Measurements from ENCODE around the gene ENTHD1. TPM values are rescaled to one million over a fixed set of nuclear protein-coding genes. Genes with fewer than 3 reads are reported as not detected.

The ENTHD1 gene
- total and polyA plus RNA-seq, 10 of the 15 experiments (the other 5 are each of a cell fraction or from before 2014, with no cell fraction given) = 0.09 to 0.52 (median 0.21) TPM; not detected in 1

DNA sequence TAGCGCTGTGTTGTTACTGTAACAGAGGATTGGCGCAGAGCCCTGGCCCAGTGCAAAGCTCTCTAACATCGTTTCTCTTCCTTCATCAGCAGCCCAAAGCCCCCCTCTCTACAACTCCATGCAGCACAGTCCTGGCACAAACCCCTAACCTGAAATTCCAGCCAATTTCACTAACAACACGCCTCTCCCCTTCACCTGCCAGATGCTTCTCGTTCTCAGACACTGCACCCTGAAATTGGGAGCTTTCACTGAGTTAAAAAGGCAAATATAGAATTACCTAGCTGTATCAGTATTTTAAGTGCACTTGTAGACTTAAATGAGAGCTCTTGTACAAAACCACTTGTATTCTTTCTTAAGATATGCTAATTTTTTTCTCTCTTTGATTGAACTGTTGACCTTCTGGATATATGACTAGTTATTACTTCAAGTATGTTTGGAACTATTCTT lies 23.7 kb upstream of the ENTHD1 start:
- no TSS peak for BruUV-seq (replicated peaks)
- Histone ChIP-seq H4K20me1 (ENCODE audit: control insufficient read depth, insufficient read depth) (no peaks in the 10 kb centered on the region), H3K79me2 (ENCODE audit: control insufficient read depth, insufficient read depth, low read length) (peaks cover 89% of the 10 kb centered on the region), H3K27ac (ENCODE audit: control insufficient read depth, insufficient read depth) (no peak overlapping the region), H2AFZ (ENCODE audit: control insufficient read depth, low read depth, low read length) (no peak overlapping the region), H3K9me3 (replicated peaks; ENCODE audit: control insufficient read depth, insufficient read depth, low read length) (no peaks in the 10 kb centered on the region), H3K4me3 (no peak overlapping the region), H3K36me3 (ENCODE audit: control insufficient read depth in 2 of 2, insufficient read depth in 2 of 2, low read length in 1 of 2) (peaks cover 3 to 12% of the 10 kb centered on the region in 2 experiments), H3K4me2 (ENCODE audit: control insufficient read depth, insufficient read depth) (no peak overlapping the region), H3K9ac (ENCODE audit: control insufficient read depth, insufficient read depth, low read length) (no peak overlapping the region), H3K27me3 (replicated peaks in 1 of 2; ENCODE audit: control insufficient read depth in 2 of 2, insufficient read depth in 2 of 2, low read length in 1 of 2) (no peaks in the 10 kb centered on the region), H3K4me1 (ENCODE audit: control insufficient read depth, insufficient read depth, low read length) (peaks cover 10% of the 10 kb centered on the region)
- DNase-seq (ENCODE audit: low read depth, low spot score) (no peak), ATAC-seq (no peak), FAIRE-seq (no peak)
- ChIA-PET POLR2A (interaction anchor here (0.9 to 2.1 kb wide), 6 partner anchors 9 to 152 kb away, joined by 3 to 7 read pairs (median 4); no protein-coding TSS in a partner anchor), CTCF (interaction anchor here (0.8 to 1.4 kb wide), 4 partner anchors 9 to 26 kb away, joined by 3 to 4 read pairs (median 3); no protein-coding TSS in a partner anchor), RAD21 (ENCODE audit: unreplicated experiment) (interaction anchor here (0.8 to 2.3 kb wide), 5 partner anchors 9 to 108 kb away, joined by 3 to 7 read pairs (median 4); no protein-coding TSS in a partner anchor), SMC1A (ENCODE audit: uncharacterized antibody, unreplicated experiment) (interaction anchor here (1.0 to 4.5 kb wide), 7 partner anchors 8 to 264 kb away, joined by 3 to 34 read pairs (median 5); no protein-coding TSS in a partner anchor)
- WGBS (ENCODE audit: insufficient coverage, insufficient replicate concordance, low lambda C conversion rate, missing lambda C conversion rate) = 92% methylated on average over 5 of the region's 5 CpGs
- in situ Hi-C loops (cut with MboI) (no loop called here), intact Hi-C loops (cut with micrococcal nuclease; ENCODE audit: unreplicated experiment) (no loop called here)
- TF ChIP-seq RBBP5 (conservative IDR thresholded peaks at IDR 0.05) (no peak), CHD1 (IDR thresholded peaks at IDR 0.05; ENCODE audit: low read depth, low read length) (no peak), ZBTB11 (CRISPR knock-in tag; IDR thresholded peaks at IDR 0.05) (no peak), ZSCAN29 (IDR thresholded peaks at IDR 0.05) (no peak), E4F1 (IDR thresholded peaks at IDR 0.05; ENCODE audit: borderline replicate concordance, partially characterized antibody) (no peak), BACH1 (IDR thresholded peaks at IDR 0.05; ENCODE audit: borderline replicate concordance) (no peak), BCL11A (IDR thresholded peaks at IDR 0.05; ENCODE audit: low read depth, low read length) (no peak)
- TF ChIP-seq, protein P1, sequence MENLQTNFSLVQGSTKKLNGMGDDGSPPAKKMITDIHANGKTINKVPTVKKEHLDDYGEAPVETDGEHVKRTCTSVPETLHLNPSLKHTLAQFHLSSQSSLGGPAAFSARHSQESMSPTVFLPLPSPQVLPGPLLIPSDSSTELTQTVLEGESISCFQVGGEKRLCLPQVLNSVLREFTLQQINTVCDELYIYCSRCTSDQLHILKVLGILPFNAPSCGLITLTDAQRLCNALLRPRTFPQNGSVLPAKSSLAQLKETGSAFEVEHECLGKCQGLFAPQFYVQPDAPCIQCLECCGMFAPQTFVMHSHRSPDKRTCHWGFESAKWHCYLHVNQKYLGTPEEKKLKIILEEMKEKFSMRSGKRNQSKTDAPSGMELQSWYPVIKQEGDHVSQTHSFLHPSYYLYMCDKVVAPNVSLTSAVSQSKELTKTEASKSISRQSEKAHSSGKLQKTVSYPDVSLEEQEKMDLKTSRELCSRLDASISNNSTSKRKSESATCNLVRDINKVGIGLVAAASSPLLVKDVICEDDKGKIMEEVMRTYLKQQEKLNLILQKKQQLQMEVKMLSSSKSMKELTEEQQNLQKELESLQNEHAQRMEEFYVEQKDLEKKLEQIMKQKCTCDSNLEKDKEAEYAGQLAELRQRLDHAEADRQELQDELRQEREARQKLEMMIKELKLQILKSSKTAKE (IDR thresholded peaks at IDR 0.05; ENCODE audit: low read depth, poor library complexity, severe bottlenecking) = no peak
- TF ChIP-seq, protein P2, sequence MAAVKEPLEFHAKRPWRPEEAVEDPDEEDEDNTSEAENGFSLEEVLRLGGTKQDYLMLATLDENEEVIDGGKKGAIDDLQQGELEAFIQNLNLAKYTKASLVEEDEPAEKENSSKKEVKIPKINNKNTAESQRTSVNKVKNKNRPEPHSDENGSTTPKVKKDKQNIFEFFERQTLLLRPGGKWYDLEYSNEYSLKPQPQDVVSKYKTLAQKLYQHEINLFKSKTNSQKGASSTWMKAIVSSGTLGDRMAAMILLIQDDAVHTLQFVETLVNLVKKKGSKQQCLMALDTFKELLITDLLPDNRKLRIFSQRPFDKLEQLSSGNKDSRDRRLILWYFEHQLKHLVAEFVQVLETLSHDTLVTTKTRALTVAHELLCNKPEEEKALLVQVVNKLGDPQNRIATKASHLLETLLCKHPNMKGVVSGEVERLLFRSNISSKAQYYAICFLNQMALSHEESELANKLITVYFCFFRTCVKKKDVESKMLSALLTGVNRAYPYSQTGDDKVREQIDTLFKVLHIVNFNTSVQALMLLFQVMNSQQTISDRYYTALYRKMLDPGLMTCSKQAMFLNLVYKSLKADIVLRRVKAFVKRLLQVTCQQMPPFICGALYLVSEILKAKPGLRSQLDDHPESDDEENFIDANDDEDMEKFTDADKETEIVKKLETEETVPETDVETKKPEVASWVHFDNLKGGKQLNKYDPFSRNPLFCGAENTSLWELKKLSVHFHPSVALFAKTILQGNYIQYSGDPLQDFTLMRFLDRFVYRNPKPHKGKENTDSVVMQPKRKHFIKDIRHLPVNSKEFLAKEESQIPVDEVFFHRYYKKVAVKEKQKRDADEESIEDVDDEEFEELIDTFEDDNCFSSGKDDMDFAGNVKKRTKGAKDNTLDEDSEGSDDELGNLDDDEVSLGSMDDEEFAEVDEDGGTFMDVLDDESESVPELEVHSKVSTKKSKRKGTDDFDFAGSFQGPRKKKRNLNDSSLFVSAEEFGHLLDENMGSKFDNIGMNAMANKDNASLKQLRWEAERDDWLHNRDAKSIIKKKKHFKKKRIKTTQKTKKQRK (IDR thresholded peaks at IDR 0.05; ENCODE audit: low read depth, low read length) = no peak
- TF ChIP-seq, protein P3, sequence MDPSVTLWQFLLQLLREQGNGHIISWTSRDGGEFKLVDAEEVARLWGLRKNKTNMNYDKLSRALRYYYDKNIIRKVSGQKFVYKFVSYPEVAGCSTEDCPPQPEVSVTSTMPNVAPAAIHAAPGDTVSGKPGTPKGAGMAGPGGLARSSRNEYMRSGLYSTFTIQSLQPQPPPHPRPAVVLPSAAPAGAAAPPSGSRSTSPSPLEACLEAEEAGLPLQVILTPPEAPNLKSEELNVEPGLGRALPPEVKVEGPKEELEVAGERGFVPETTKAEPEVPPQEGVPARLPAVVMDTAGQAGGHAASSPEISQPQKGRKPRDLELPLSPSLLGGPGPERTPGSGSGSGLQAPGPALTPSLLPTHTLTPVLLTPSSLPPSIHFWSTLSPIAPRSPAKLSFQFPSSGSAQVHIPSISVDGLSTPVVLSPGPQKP (IDR thresholded peaks at IDR 0.05; ENCODE audit: low read depth, low read length) = no peak

Measured in GM12878 (cell line).